Chondrocyte (in vitro differentiated cells): Measurements from ENCODE around the gene RRAGC. TPM values are rescaled to one million over a fixed set of nuclear protein-coding genes. Genes with fewer than 3 reads are reported as not detected.

Experiments used
- DNase-seq: peaks from one replicate; pipeline ENCODE4 v3.0.0; 2021; ENCODE audit warnings: mixed read lengths, low spot score
- H3K27ac Mint-ChIP-seq: one replicate; pipeline ENCODE4 v1.8.0; 2021; ENCODE audit warnings: mild to moderate bottlenecking, moderate library complexity, mixed read lengths; ENCODE audit not compliant: unreplicated experiment
- H3K27me3 Mint-ChIP-seq: 2 replicates; pipeline ENCODE4 v1.8.0; 2021; ENCODE audit warnings: low read depth, mixed read lengths
- H3K36me3 Mint-ChIP-seq: 2 replicates; pipeline ENCODE4 v1.8.0; 2021; ENCODE audit warnings: low read depth, mixed read lengths
- H3K4me1 Mint-ChIP-seq: 2 replicates; pipeline ENCODE4 v1.8.0; 2021; ENCODE audit warnings: low read depth, mild to moderate bottlenecking, mixed read lengths
- H3K4me3 Mint-ChIP-seq: one replicate; pipeline ENCODE4 v1.8.0; 2021; ENCODE audit warnings: mild to moderate bottlenecking, moderate library complexity, mixed read lengths; ENCODE audit not compliant: unreplicated experiment
- H3K9me3 Mint-ChIP-seq: 2 replicates; pipeline ENCODE4 v1.8.0; 2021; ENCODE audit warnings: low read depth, mixed read lengths
- CTCF ChIP-seq: fragments of 200-600 bp; sonication (generic); IDR thresholded peaks from 2 replicates; pipeline ENCODE4 v1.5.0; 2021; ENCODE audit warnings: antibody characterized with exemption, mild to moderate bottlenecking, moderate library complexity
- total RNA-seq: library from RNA; stranded (reverse); gene quantifications from 3 replicates; pipeline ENCODE4 v1.2.1, GENCODE V29; 2021

RRAGC gene
- total RNA-seq, 1 donor from 2014 or later = 71.7 TPM

- Mint-ChIP-seq H3K36me3 (no peaks in the 10 kb centered on the region), H3K4me3 (no peak overlapping the region), H3K27ac (no peak overlapping the region), H3K9me3 (no peaks in the 10 kb centered on the region), H3K27me3 (no peaks in the 10 kb centered on the region), H3K4me1 (no peaks in the 10 kb centered on the region)
- no peak for DNase-seq
- no peak for TF ChIP-seq CTCF
Measured at GRCh38 chr1:38896169-38896568, 36.6 kb upstream of the RRAGC start.

GRCh38 chr1:38892976-38893375 is 33.4 kb upstream of the RRAGC start:
- Mint-ChIP-seq H3K9me3 (no peaks in the 10 kb centered on the region), H3K27me3 (no peaks in the 10 kb centered on the region), H3K36me3 (peaks cover 4% of the 10 kb centered on the region), H3K27ac (no peak overlapping the region), H3K4me3 (no peak overlapping the region), H3K4me1 (no peaks in the 10 kb centered on the region)
- no peak for DNase-seq
- TF ChIP-seq CTCF = no peak

- no peak for DNase-seq
- H3K4me1 Mint-ChIP-seq = no peaks in the 10 kb centered on the region
- H3K4me3 Mint-ChIP-seq = no peak overlapping the region
- H3K9me3 Mint-ChIP-seq = no peaks in the 10 kb centered on the region
- H3K36me3 Mint-ChIP-seq = peaks cover 4% of the 10 kb centered on the region
- no peak overlapping the region for H3K27ac Mint-ChIP-seq
- H3K27me3 Mint-ChIP-seq = no peaks in the 10 kb centered on the region
- TF ChIP-seq CTCF = peak; percentile 23
Measured at GRCh38 chr1:38891753-38892152, 32.2 kb upstream of the RRAGC start.

GRCh38 chr1:38889589-38889988 is 30.0 kb upstream of the RRAGC start:
- Mint-ChIP-seq H3K9me3 (no peaks in the 10 kb centered on the region), H3K36me3 (peaks cover 4% of the 10 kb centered on the region), H3K4me3 (no peak overlapping the region), H3K27me3 (no peaks in the 10 kb centered on the region), H3K27ac (no peak overlapping the region), H3K4me1 (no peaks in the 10 kb centered on the region)
- no peak for TF ChIP-seq CTCF
- no peak for DNase-seq

- Mint-ChIP-seq H3K27ac (no peak overlapping the region), H3K4me1 (no peaks in the 10 kb centered on the region), H3K9me3 (no peaks in the 10 kb centered on the region), H3K27me3 (no peaks in the 10 kb centered on the region), H3K4me3 (no peak overlapping the region), H3K36me3 (peaks cover 4% of the 10 kb centered on the region)
- DNase-seq = no peak
- no peak for TF ChIP-seq CTCF
Measured at GRCh38 chr1:38888423-38889333, 29.1 kb upstream of the RRAGC start.
